ENCODE results near the gene CDH16. TPM values are rescaled to one million over a fixed set of nuclear protein-coding genes. Genes with fewer than 3 reads are reported as not detected.

Gene CDH16
- total RNA-seq, 5 donors from 2014 or later (not counting 1 experiment from before 2014, with no cell fraction given): not detected

GRCh38 chr16:66926961-66927436, 8.3 kb upstream of the CDH16 start:
- Histone ChIP-seq H3K27me3 (replicated peaks in 1 of 2; ENCODE audit: control insufficient read depth in 2 of 2, extremely low read depth in 1 of 2, insufficient read depth in 2 of 2, low read length in 1 of 2) (peaks cover 3 to 45% of the 10 kb centered on the region in 2 experiments), H3K4me1 (ENCODE audit: control insufficient read depth in 1 of 2, extremely low read depth in 1 of 2, insufficient read depth in 2 of 2, low read length in 2 of 2) (peaks cover 0 to 13% of the 10 kb centered on the region in 2 experiments), H3K9me3 (no peaks in the 10 kb centered on the region), H3K27ac (ENCODE audit: low read length) (no peak overlapping the region), H3K36me3 (ENCODE audit: control insufficient read depth in 2 of 2, extremely low read depth in 1 of 2, insufficient read depth in 1 of 2, low read length in 1 of 2) (peaks cover 0 to 12% of the 10 kb centered on the region in 2 donors), H3K4me3 (ENCODE audit: control insufficient read depth in 1 of 2, extremely low read depth in 1 of 2, low read length in 1 of 2) (no peak overlapping the region)
- CTCF ChIA-PET: no interaction called here
- Mint-ChIP-seq H3K4me1 (peaks cover 9 to 16% (median 12%) of the 10 kb centered on the region in 3 donors), H3K27ac (no peak overlapping the region), H3K4me3 (no peak overlapping the region), H3K36me3 (peaks cover 4% of the 10 kb centered on the region), H3K9me3 (no peaks in the 10 kb centered on the region), H3K27me3 (peaks cover 13 to 37% of the 10 kb centered on the region in 2 donors)
- no peak for DNase-seq
- no peak for ATAC-seq (replicated peaks in 1 of 4)
- WGBS (ENCODE audit: insufficient coverage): no CpG with 5 or more reads among the region's 3 CpGs
- POLR2A ChIA-PET: no interaction called here

- peaks cover 4 to 11% (median 6%) of the 10 kb centered on the region in 3 donors for H3K4me1 Mint-ChIP-seq
- Histone ChIP-seq H3K9me3 (no peaks in the 10 kb centered on the region), H3K4me3 (ENCODE audit: control insufficient read depth in 1 of 2, extremely low read depth in 1 of 2, low read length in 1 of 2) (no peak overlapping the region), H3K4me1 (ENCODE audit: control insufficient read depth in 1 of 2, extremely low read depth in 1 of 2, insufficient read depth in 2 of 2, low read length in 2 of 2) (peaks cover 0 to 12% of the 10 kb centered on the region in 2 experiments), H3K27me3 (replicated peaks in 1 of 2; ENCODE audit: control insufficient read depth in 2 of 2, extremely low read depth in 1 of 2, insufficient read depth in 2 of 2, low read length in 1 of 2) (peaks cover 3 to 52% of the 10 kb centered on the region in 2 experiments), H3K27ac (ENCODE audit: low read length) (no peak overlapping the region), H3K36me3 (ENCODE audit: control insufficient read depth in 2 of 2, extremely low read depth in 1 of 2, insufficient read depth in 1 of 2, low read length in 1 of 2) (peaks cover 0 to 7% of the 10 kb centered on the region in 2 donors)
- H3K27me3 Mint-ChIP-seq: peaks cover 19 to 40% of the 10 kb centered on the region in 2 donors
- H3K36me3 Mint-ChIP-seq: no peaks in the 10 kb centered on the region
- ChIA-PET POLR2A (no interaction called here), CTCF (interaction anchor here in 1 of 2 donors (0.6 to 0.7 kb wide), 2 partner anchors 31 to 96 kb away, joined by 3 to 4 read pairs; partner anchors contain the start of gene NAE1)
- DNase-seq (no peak), ATAC-seq (replicated peaks in 1 of 4) (no peak)
- H3K9me3 Mint-ChIP-seq: no peaks in the 10 kb centered on the region
- no peak overlapping the region for H3K27ac Mint-ChIP-seq
- 86% methylated on average over 3 of the region's 5 CpGs for WGBS (ENCODE audit: insufficient coverage)
- H3K4me3 Mint-ChIP-seq: peak overlapping the region in 2 of 3 donors; percentile 47 to 62
Observed at GRCh38 chr16:66926171-66926947, 7.7 kb upstream of the CDH16 start.

- CTCF ChIA-PET: interaction anchor here in 1 of 2 donors (0.8 kb wide), 1 partner anchor 30 kb away, joined by 3 read pairs; no protein-coding TSS in a partner anchor
- 7% methylated on average over 23 of the region's 42 CpGs for WGBS (ENCODE audit: insufficient coverage)
- H3K27ac ChIP-seq (ENCODE audit: low read length): no peak within 1 kb of the TSS
Observed at GRCh38 chr16:66925322-66925840, 6.7 kb upstream of the CDH16 start, which contains the start of gene RRAD. TSS of gene RRAD (minus strand) at chr16:66925535. CDS start at chr16:66925179, 356 bp downstream.

GRCh38 chr16:66924527-66925321, 6.0 kb upstream of the CDH16 start:
- CTCF ChIA-PET: interaction anchor here in 1 of 2 donors (0.8 kb wide), 1 partner anchor 29 kb away, joined by 3 read pairs; no protein-coding TSS in a partner anchor

More at GRCh38 chr16:66925322-66925840, 6.7 kb upstream of the CDH16 start, which contains the start of gene RRAD:
- Histone ChIP-seq H3K4me1 (ENCODE audit: control insufficient read depth in 1 of 2, extremely low read depth in 1 of 2, insufficient read depth in 2 of 2, low read length in 2 of 2) (peaks cover 0 to 12% of the 10 kb centered on the region in 2 experiments), H3K9me3 (no peaks in the 10 kb centered on the region), H3K4me3 (ENCODE audit: control insufficient read depth in 1 of 2, extremely low read depth in 1 of 2, low read length in 1 of 2) (peak within 1 kb of the TSS; percentile 17), H3K27me3 (replicated peaks in 1 of 2; ENCODE audit: control insufficient read depth in 2 of 2, extremely low read depth in 1 of 2, insufficient read depth in 2 of 2, low read length in 1 of 2) (peaks cover 3 to 58% of the 10 kb centered on the region in 2 experiments), H3K36me3 (ENCODE audit: control insufficient read depth in 2 of 2, extremely low read depth in 1 of 2, insufficient read depth in 1 of 2, low read length in 1 of 2) (peaks cover 0 to 4% of the 10 kb centered on the region in 2 donors)
- ATAC-seq (replicated peaks in 1 of 4) (no peak), DNase-seq (peak in 1 of 35 experiments; percentile 21)
- Mint-ChIP-seq H3K27me3 (peaks cover 20 to 45% of the 10 kb centered on the region in 2 donors), H3K4me1 (peaks cover 4 to 11% (median 6%) of the 10 kb centered on the region in 3 donors), H3K27ac (no peak within 1 kb of the TSS), H3K4me3 (peak within 1 kb of the TSS; percentile 54 to 62 (median 59)), H3K9me3 (no peaks in the 10 kb centered on the region), H3K36me3 (no peaks in the 10 kb centered on the region)
- POLR2A ChIA-PET: no interaction called here

GRCh38 chr16:66923866-66924265, 5.2 kb upstream of the CDH16 start:
- H3K4me3 Mint-ChIP-seq: peak overlapping the region in 1 of 3 donors; percentile 62
- CTCF ChIA-PET: no interaction called here
- H3K27ac ChIP-seq (ENCODE audit: low read length): no peak overlapping the region
- H3K27ac Mint-ChIP-seq: no peak overlapping the region
- H3K4me1 Mint-ChIP-seq: peaks cover 4 to 11% (median 6%) of the 10 kb centered on the region in 3 donors
- H3K4me3 ChIP-seq (ENCODE audit: control insufficient read depth in 1 of 2, extremely low read depth in 1 of 2, low read length in 1 of 2): no peak overlapping the region
- POLR2A ChIA-PET: no interaction called here
- H3K36me3 Mint-ChIP-seq: no peaks in the 10 kb centered on the region
- H3K27me3 Mint-ChIP-seq: peaks cover 23 to 53% of the 10 kb centered on the region in 2 donors
- DNase-seq (no peak), ATAC-seq (replicated peaks in 1 of 4) (no peak)
- H3K27me3 ChIP-seq (replicated peaks in 1 of 2; ENCODE audit: control insufficient read depth in 2 of 2, extremely low read depth in 1 of 2, insufficient read depth in 2 of 2, low read length in 1 of 2): peaks cover 3 to 70% of the 10 kb centered on the region in 2 experiments
- no peaks in the 10 kb centered on the region for H3K36me3 ChIP-seq (ENCODE audit: control insufficient read depth in 2 of 2, extremely low read depth in 1 of 2, insufficient read depth in 1 of 2, low read length in 1 of 2)
- no peaks in the 10 kb centered on the region for H3K9me3 ChIP-seq
- 76% methylated on average over 2 of the region's 3 CpGs for WGBS (ENCODE audit: insufficient coverage)
- H3K9me3 Mint-ChIP-seq: no peaks in the 10 kb centered on the region
- peaks cover 0 to 12% of the 10 kb centered on the region in 2 experiments for H3K4me1 ChIP-seq (ENCODE audit: control insufficient read depth in 1 of 2, extremely low read depth in 1 of 2, insufficient read depth in 2 of 2, low read length in 2 of 2)

More at GRCh38 chr16:66924527-66925321, 6.0 kb upstream of the CDH16 start:
- H3K9me3 Mint-ChIP-seq: no peaks in the 10 kb centered on the region
- WGBS (ENCODE audit: insufficient coverage): 5% methylated on average over 66 of the region's 72 CpGs
- H3K27me3 Mint-ChIP-seq: peaks cover 20 to 49% of the 10 kb centered on the region in 2 donors
- H3K27ac Mint-ChIP-seq: no peak overlapping the region
- DNase-seq: peak in 13 of 35 experiments; percentile 10 to 62 (median 26)
- peaks cover 4 to 11% (median 6%) of the 10 kb centered on the region in 3 donors for H3K4me1 Mint-ChIP-seq
- ATAC-seq (replicated peaks in 1 of 4): peak; percentile 69 to 80 (median 76)
- Histone ChIP-seq H3K4me3 (ENCODE audit: control insufficient read depth in 1 of 2, extremely low read depth in 1 of 2, low read length in 1 of 2) (peak overlapping the region in 1 of 2 donors; percentile 17), H3K9me3 (no peaks in the 10 kb centered on the region), H3K36me3 (ENCODE audit: control insufficient read depth in 2 of 2, extremely low read depth in 1 of 2, insufficient read depth in 1 of 2, low read length in 1 of 2) (no peaks in the 10 kb centered on the region), H3K4me1 (ENCODE audit: control insufficient read depth in 1 of 2, extremely low read depth in 1 of 2, insufficient read depth in 2 of 2, low read length in 2 of 2) (peaks cover 0 to 12% of the 10 kb centered on the region in 2 experiments), H3K27me3 (replicated peaks in 1 of 2; ENCODE audit: control insufficient read depth in 2 of 2, extremely low read depth in 1 of 2, insufficient read depth in 2 of 2, low read length in 1 of 2) (peaks cover 3 to 63% of the 10 kb centered on the region in 2 experiments), H3K27ac (ENCODE audit: low read length) (no peak overlapping the region)
- POLR2A ChIA-PET: no interaction called here
- H3K4me3 Mint-ChIP-seq: peak overlapping the region in 2 of 3 donors; percentile 54 to 62
- H3K36me3 Mint-ChIP-seq: no peaks in the 10 kb centered on the region

All from T-cell (primary cell).